Measurements from ENCODE around the gene TMEM72. TPM values are rescaled to one million over a fixed set of nuclear protein-coding genes. Genes with fewer than 3 reads are reported as not detected.

TMEM72 gene
- total RNA-seq, 1 donor from 2014 or later, result not detected

GRCh38 chr10:44932517-44933450 is 21.6 kb downstream of the TMEM72 start:
- intact Hi-C loops (cut with micrococcal nuclease), result loop anchor here (1.0 to 2.0 kb wide), 5 partner anchors 27 to 303 kb away; partner anchors contain the start of gene RASSF4

GRCh38 chr10:44933451-44934321 is 22.5 kb downstream of the TMEM72 start:
- intact Hi-C loops (cut with micrococcal nuclease), result loop anchor here (2.0 kb wide), 1 partner anchor 75 kb away; no protein-coding TSS in a partner anchor

- intact Hi-C loops (cut with micrococcal nuclease), result no loop called here
These were observed 23.5 kb downstream of the TMEM72 start for GRCh38 chr10:44934416-44935200.

GRCh38 chr10:44935201-44935965 is 24.2 kb downstream of the TMEM72 start:
- intact Hi-C loops (cut with micrococcal nuclease), result no loop called here

- intact Hi-C loops (cut with micrococcal nuclease), result no loop called here
These were observed 24.8 kb downstream of the TMEM72 start for GRCh38 chr10:44935966-44936295.

- intact Hi-C loops (cut with micrococcal nuclease), result no loop called here
These were observed 25.3 kb downstream of the TMEM72 start for GRCh38 chr10:44936314-44936975.

- intact Hi-C loops (cut with micrococcal nuclease), result no loop called here
These were observed 26.3 kb downstream of the TMEM72 start for GRCh38 chr10:44937196-44938005.

- intact Hi-C loops (cut with micrococcal nuclease), result no loop called here
These were observed 27.8 kb downstream of the TMEM72 start for GRCh38 chr10:44938956-44939355.

- intact Hi-C loops (cut with micrococcal nuclease), result no loop called here
These were observed 28.7 kb downstream of the TMEM72 start for GRCh38 chr10:44939691-44940401.

GRCh38 chr10:44944354-44944753 is 33.2 kb downstream of the TMEM72 start:
- intact Hi-C loops (cut with micrococcal nuclease), result no loop called here

- intact Hi-C loops (cut with micrococcal nuclease), result no loop called here
These were observed 35.1 kb downstream of the TMEM72 start for GRCh38 chr10:44946205-44946604.

GRCh38 chr10:44947371-44948152 is 36.4 kb downstream of the TMEM72 start:
- intact Hi-C loops (cut with micrococcal nuclease), result no loop called here

- intact Hi-C loops (cut with micrococcal nuclease), result no loop called here
These were observed 37.5 kb downstream of the TMEM72 start for GRCh38 chr10:44948642-44949041.

GRCh38 chr10:44949127-44949802 is 38.1 kb downstream of the TMEM72 start:
- intact Hi-C loops (cut with micrococcal nuclease), result no loop called here

- intact Hi-C loops (cut with micrococcal nuclease), result no loop called here
These were observed 38.8 kb downstream of the TMEM72 start for GRCh38 chr10:44949915-44950314.

GRCh38 chr10:44950326-44951225 is 39.4 kb downstream of the TMEM72 start:
- intact Hi-C loops (cut with micrococcal nuclease), result no loop called here
